Measurements from ENCODE around the gene NSUN5.
"Not testable (repeated sequence)": the region's sequence is repeated elsewhere in the genome, so short reads cannot be mapped to it uniquely, and the experiment has no call there.

Gene NSUN5

DNA sequence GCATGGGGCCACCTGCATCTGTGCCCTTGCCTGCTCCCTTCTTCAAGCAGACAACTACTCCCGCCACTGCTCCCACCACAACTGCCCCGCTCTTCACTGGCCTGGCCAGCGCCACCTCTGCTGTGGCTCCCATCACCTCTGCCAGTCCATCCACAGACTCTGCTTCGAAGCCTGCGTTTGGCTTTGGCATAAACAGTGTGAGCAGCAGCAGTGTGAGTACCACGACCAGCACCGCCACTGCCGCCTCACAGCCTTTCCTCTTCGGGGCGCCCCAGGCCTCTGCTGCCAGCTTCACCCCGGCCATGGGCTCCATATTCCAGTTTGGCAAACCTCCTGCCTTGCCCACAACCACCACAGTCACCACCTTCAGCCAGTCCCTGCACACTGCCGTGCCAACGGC, 11.4 kb downstream of the NSUN5 start:
- not testable (repeated sequence) for DNase-seq (ENCODE audit: low read depth in 2 of 2)

DNA sequence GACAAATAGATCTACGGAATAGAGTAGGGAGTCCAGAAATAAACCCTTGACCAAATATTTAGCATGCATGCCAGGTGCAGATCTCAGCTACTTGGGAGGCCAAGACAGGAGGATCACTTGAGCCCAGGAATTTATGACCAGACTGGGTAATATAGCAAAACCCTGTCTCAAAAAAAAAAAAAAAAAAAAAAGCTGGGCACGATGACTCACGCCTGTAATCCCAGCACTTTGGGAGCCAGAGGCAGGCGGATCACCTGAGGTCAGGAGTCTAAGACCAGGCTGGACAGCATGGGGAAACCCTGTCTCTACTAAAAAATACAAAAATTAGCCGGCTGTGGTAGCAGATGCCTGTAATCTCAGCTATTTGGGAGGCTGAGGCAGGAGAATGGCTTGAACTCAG, 31.4 kb downstream of the NSUN5 start:
- DNase-seq (ENCODE audit: low read depth in 2 of 2), result not testable (repeated sequence)

- not testable (repeated sequence) for DNase-seq (ENCODE audit: low read depth in 2 of 2)
These were observed 40.8 kb downstream of the NSUN5 start for GRCh38 chr7:73267813-73268212.

DNA sequence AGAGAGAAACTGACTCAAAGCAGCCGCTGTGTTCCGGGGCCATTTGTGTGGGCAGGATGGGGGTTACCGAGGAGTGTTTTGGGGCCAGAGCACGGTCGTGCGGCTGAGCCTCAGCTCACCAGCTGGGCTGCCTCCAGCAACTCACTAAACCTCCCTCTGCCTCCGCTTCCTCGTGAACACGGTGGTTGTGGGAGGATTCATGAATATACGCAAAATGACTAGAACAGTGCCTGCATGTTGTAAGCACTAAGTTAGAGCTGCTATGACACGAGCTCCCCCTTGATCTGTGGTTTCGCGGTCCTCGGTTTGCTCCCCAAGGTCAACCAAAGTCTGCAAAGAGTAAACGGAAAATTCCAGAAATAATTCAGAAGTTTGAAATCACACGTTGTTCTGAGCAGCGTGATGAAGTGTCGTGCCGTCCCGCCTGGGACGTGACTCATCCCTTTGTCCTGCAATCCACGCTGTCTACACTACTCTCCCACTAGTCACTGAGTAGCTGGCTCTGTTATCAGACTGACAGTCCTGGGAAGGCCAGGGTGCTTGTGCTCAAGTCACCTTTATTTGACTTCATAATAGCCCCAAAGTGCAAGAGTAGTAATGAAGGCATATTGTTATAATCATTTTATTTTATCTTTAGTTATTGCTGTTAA, 41.8 kb downstream of the NSUN5 start:
- DNase-seq (ENCODE audit: low read depth in 2 of 2), result not testable (repeated sequence)

- not testable (repeated sequence) for DNase-seq (ENCODE audit: low read depth in 2 of 2)
These were observed 46.2 kb downstream of the NSUN5 start for GRCh38 chr7:73262416-73262815.
